NCI-H1694 treated with DMSO at 0.1 percent for 48 hours (cell line): ENCODE data around the gene CHCHD1.
"Not testable (repeated sequence)": the region's sequence is repeated elsewhere in the genome, so short reads cannot be mapped to it uniquely, and the experiment has no call there.

ENCODE experiments used
- DNase-seq: peaks from one replicate; lab custom pipeline; 2025; lab: John Stamatoyannopoulos, UW

Gene CHCHD1

GRCh38 chr10:73793456-73793855 lies 11.6 kb downstream of the CHCHD1 start:
- DNase-seq = no peak

DNA sequence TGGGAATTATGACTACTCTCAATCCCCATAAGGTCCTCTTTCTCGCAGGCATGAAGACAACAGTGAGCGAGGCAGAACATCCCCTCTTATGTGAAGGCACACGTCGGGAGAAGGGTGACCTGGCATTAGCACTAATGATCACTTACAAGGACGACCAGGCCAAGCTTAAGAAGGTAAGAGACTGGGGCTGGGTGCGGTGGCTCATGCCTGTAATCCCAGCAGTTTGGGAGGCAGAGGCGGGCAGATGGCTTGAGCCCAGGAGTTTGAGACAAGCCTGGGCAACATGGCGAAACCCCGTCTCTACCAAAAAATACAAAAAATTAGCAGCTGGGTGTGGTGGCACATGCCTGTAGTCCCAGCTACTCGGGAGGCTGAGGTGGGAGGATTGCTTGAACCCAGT lies 13.6 kb downstream of the CHCHD1 start:
- not testable (repeated sequence) for DNase-seq

- not testable (repeated sequence) for DNase-seq
Measured at GRCh38 chr10:73796035-73796434, 14.2 kb downstream of the CHCHD1 start.

DNA sequence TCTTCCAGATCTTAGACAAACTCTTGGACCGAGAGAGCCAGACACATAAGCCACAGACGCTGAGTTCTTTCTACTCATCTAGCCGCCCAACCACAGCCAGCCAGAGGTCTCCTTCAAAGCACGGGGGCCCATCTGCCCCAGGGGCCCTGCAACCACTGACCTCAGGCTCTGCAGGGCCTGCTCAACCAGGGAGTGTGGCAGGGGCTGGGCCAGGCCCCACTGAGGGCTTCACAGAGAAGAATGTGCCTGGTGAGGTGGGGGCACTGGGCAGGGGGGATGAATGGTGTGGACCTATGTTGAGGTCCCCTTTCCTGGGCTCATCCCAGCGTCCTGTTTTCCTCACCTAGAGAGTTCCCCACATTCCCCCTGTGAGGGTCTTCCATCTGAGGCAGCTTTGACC lies 14.9 kb downstream of the CHCHD1 start:
- DNase-seq = no peak

DNA sequence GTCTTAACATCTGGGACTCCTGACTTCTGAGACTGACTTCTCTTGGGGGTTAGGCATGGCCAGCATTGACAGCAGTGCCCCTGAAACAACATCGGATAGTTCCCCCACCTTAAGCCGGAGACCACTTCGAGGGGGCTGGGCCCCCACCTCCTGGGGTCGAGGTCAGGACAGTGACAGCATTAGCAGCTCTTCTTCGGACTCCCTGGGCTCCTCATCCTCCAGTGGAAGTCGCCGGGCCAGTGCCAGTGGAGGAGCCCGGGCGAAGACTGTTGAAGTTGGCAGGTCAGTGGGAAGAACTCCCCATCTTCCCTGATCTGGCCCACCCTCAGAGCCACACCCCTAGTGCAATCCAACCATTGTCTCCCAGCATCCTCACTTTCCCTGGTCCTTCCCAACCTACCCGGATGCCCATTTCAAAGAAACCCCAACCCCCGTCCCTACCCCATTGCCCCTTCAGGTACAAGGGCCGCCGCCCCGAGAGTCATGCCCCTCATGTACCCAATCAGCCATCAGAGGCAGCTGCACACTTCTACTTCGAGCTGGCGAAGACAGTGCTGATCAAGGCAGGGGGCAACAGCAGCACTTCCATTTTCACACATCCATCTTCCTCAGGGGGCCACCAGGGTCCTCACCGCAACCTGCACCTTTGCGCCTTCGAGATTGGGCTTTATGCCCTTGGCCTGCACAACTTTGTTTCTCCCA lies 15.6 kb downstream of the CHCHD1 start:
- no peak for DNase-seq

DNA sequence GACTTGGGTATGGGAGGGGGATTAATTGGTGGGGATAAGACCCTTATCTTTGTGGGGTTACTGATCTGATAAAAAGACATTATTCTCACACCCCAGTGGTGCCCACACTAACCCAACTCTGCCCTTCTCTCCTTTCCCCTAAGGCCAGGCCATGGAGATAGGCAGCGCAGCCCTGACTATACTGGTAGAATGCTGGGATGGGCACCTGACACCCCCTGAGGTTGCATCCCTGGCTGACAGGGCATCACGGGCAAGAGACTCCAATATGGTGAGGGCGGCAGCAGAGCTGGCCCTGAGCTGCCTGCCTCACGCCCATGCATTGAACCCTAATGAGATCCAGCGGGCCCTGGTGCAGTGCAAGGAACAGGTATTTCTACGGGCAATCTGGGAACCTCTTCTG lies 16.2 kb downstream of the CHCHD1 start:
- DNase-seq = no peak

GRCh38 chr10:73798927-73799560 lies 17.2 kb downstream of the CHCHD1 start:
- DNase-seq = no peak

GRCh38 chr10:73799899-73800559 lies 18.2 kb downstream of the CHCHD1 start:
- DNase-seq = no peak

- no peak for DNase-seq
Measured at GRCh38 chr10:73800560-73801252, 18.9 kb downstream of the CHCHD1 start.

DNA sequence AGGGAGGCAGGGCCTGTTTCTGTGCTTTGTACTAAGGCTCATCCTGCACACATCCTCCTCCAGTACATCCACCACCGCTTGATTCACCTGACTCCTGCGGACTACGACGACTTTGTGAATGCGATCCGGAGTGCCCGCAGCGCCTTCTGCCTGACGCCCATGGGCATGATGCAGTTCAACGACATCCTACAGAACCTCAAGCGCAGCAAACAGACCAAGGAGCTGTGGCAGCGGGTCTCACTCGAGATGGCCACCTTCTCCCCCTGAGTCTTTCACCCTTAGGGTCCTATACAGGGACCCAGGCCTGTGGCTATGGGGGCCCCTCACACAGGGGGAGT lies 19.4 kb downstream of the CHCHD1 start:
- DNase-seq = no peak

GRCh38 chr10:73802276-73802991 lies 20.6 kb downstream of the CHCHD1 start:
- DNase-seq = no peak

GRCh38 chr10:73803680-73804286 lies 21.9 kb downstream of the CHCHD1 start:
- no peak for DNase-seq

DNA sequence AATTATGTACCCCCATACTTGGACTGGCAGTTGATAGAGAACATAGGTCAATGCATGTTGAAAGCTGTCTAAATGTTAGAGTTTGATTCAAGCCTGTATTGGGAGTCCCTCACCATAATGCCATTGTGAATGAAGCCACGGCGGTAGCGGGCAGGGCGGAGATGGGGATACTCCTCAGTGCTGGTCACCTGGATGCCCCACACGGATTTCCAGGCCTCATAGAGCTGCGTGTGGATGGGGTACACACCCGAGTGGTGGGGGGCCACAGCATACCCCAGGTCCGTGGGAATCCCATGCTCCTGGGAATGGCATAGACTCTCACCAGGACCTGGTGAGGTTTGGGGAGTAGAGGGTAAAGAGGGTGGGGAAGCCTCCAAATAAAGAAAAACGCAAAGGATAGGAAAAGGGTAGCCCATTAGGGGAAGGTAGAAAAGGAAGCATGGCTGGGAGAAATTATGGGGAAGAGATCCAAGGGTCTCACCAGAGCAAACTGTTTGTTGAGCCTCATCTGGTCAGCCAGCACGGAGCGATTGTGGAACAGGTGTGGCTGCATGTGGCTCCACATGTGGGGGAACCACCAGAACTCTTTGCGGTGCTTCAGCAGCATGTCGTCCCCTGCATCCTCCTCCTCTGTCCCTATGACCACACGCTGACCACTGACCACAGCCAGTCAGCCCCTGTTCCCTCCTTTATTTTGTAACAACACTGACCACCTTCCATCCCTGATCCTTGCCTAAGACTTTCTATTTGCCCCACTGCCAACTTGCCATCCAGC lies 24.5 kb downstream of the CHCHD1 start:
- DNase-seq = no peak

DNA sequence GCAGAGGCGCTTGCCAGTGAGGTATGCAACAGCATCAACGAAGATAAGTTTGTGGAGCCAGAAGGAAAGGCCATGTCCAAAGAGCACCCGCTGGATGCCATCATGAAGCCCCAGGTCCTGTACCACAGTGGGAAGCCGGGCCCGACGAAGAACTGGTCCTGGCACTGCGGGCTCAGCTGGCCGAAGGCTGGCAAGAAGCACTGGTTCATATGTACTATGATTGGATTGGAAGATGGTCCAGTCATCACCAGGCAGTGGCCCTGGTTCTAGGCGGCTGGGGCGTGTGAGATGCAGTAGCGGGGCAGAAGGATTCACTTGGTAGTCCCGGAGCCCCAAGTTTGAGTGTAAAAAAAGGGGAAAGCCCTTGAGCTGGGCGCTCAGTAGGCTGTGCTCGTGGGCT lies 25.6 kb downstream of the CHCHD1 start:
- DNase-seq = no peak

DNA sequence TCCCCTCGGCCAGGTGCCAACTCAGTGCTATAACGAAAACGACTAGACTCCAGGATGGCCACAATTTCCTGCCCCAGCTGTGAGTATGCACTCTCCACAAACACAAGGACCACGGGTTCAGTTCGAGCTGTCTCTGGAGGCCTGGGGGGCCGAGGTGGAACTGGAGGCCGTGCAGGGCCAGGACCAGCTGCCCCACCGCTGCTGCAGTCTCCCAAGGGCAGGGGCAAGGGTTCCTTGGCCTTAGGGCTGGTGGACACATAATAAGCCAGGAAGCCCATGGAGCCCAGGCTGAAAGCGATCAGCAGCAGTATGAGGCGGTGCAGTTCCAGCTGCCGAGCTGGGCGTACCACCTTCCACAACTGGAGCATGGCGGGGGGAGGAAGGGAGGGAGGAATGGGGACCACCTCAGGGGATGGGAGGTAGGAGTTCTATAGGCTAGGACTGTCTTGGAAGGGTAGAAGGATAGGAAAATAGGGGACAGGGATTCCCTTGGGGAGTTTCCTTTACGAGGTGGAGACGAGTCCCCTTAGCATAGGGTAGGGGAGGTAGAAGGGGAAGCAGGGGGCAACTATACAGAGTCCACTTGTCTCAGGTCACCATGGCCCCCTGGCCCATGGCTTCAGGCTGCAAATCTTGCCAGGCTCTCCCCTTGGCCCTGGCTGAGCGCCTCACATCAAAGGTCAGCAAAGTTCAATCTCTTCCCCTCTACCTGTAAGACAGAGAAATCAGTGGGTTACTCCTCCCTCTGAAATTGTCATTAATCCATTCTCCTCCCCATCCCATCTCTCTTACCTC lies 26.4 kb downstream of the CHCHD1 start:
- no peak for DNase-seq

GRCh38 chr10:73809061-73809818 lies 27.4 kb downstream of the CHCHD1 start:
- DNase-seq = no peak

GRCh38 chr10:73810358-73810734 lies 28.5 kb downstream of the CHCHD1 start:
- no peak for DNase-seq

DNA sequence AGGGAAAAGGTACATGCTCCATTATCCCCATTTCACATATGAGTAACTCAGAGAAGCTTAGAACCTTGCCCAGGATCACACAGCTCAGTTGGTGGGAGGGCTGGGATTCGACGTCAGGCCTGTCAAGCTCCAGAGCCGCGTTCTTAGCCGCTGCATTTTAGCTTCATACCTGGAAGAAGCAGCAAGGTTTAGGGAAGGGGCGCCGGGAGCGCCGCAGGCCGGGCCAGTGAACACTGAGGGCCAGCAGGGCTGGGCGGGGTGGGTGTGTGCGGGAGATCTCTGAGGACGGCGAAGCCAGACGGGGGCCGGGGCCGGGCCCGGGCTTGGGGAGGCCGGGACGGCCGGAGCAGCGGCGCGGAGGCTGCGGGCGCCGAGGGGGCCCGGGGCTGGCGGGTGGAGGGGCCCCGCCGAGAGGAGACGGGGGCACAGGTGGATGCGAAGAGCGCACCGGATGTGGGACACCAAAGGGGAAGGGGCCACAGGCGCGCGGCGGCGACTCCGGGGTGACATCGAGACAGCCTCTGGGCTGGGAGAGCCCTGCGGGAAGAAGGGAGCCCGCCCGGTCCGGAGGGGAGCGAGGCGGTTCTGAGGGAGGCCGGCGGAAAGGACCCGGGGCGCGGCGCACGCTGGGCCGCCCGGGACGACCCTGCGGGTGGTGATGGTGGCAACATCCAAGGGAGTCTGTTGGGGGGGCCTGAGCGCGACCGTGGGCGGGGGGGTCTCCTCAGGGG lies 29.1 kb downstream of the CHCHD1 start:
- no peak for DNase-seq

DNA sequence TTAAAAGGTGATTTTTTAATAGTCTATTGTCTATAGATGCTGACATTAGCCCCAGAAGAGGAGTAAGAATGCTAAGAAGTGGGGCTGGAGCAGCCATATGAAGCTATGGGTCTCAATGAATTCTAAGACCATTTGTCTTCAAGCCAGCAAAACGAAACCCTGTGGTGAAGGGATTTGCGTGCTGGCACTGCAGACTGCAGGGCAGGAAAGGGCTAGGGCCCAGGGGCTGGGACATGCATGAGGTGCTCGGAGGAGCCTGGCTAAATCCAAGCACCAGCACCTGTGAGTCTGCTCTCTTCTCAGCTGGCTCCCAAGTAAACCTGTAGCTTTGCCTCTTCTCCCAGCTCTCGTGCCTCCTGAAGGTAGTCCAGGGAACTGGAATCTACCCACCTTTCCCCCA lies 30.8 kb downstream of the CHCHD1 start:
- DNase-seq = no peak
